Osteoblast (primary cell): Measurements from ENCODE around the gene ZCCHC18. TPM values are rescaled to one million over a fixed set of nuclear protein-coding genes. Genes with fewer than 3 reads are reported as not detected.

Source experiments
- DNase-seq: peaks from one replicate; pipeline ENCODE4 v3.0.0; 2011; ENCODE audit warnings: low spot score, mixed read lengths; ENCODE audit not compliant: insufficient read length; ENCODE audit errors: missing footprints
- H2AFZ ChIP-seq: 2 replicates; pipeline ENCODE4 v1.6.0; 2011; ENCODE audit warnings: mild to moderate bottlenecking, low read length
- H3K27ac ChIP-seq: 2 replicates; pipeline ENCODE4 v1.5.1; 2011; ENCODE audit warnings: mild to moderate bottlenecking, low read depth, low read length, moderate library complexity
- H3K27me3 ChIP-seq: 2 replicates; pipeline ENCODE4 v1.6.0; 2012; ENCODE audit warnings: mild to moderate bottlenecking, control low read depth, inconsistent platforms, low read length, moderate library complexity; ENCODE audit not compliant: insufficient read depth
- H3K36me3 ChIP-seq: 2 replicates; pipeline ENCODE4 v1.5.1; 2011; ENCODE audit warnings: mild to moderate bottlenecking, low read length, control low read depth, moderate library complexity; ENCODE audit not compliant: insufficient read depth
- H3K4me1 ChIP-seq: 2 replicates; pipeline ENCODE4 v1.5.1; 2011; ENCODE audit warnings: mild to moderate bottlenecking, low read length, control low read depth, moderate library complexity; ENCODE audit not compliant: insufficient read depth
- H3K4me2 ChIP-seq: 2 replicates; pipeline ENCODE4 v1.6.0; 2011; ENCODE audit warnings: mild to moderate bottlenecking, low read length; ENCODE audit not compliant: insufficient read depth
- H3K4me3 ChIP-seq: fragments of 200-600 bp; sonication (generic); 3 replicates; pipeline ENCODE4 v1.5.1; 2012; ENCODE audit warnings: mild to moderate bottlenecking, low read length, inconsistent platforms; ENCODE audit not compliant: insufficient read depth
- H3K79me2 ChIP-seq: 2 replicates; pipeline ENCODE4 v1.6.0; 2012; ENCODE audit warnings: mild to moderate bottlenecking, low read length, control low read depth, inconsistent platforms; ENCODE audit not compliant: insufficient read depth
- H3K9me3 ChIP-seq: 2 replicates; pipeline ENCODE4 v1.5.1; 2011; ENCODE audit warnings: low read depth, low read length, control low read depth
- H4K20me1 ChIP-seq: 2 replicates; pipeline ENCODE4 v1.6.0; 2012; ENCODE audit warnings: mild to moderate bottlenecking, low read length, control low read depth; ENCODE audit not compliant: insufficient read depth
- total RNA-seq: library from RNA; depleted of rRNA; stranded (reverse); fragments of >200 nt; gene quantifications from 2 replicates; pipeline ENCODE4 v1.2.3, GENCODE V29; 2012
- TF ChIP-seq, protein P1 (sequence below): IDR thresholded peaks from 2 replicates; pipeline ENCODE4 v1.5.1; 2011; ENCODE audit warnings: mild to moderate bottlenecking, low read depth, low read length, moderate library complexity; ENCODE audit errors: extremely low read depth

Gene ZCCHC18
- total RNA-seq, 1 donor: 1.1 TPM

DNA sequence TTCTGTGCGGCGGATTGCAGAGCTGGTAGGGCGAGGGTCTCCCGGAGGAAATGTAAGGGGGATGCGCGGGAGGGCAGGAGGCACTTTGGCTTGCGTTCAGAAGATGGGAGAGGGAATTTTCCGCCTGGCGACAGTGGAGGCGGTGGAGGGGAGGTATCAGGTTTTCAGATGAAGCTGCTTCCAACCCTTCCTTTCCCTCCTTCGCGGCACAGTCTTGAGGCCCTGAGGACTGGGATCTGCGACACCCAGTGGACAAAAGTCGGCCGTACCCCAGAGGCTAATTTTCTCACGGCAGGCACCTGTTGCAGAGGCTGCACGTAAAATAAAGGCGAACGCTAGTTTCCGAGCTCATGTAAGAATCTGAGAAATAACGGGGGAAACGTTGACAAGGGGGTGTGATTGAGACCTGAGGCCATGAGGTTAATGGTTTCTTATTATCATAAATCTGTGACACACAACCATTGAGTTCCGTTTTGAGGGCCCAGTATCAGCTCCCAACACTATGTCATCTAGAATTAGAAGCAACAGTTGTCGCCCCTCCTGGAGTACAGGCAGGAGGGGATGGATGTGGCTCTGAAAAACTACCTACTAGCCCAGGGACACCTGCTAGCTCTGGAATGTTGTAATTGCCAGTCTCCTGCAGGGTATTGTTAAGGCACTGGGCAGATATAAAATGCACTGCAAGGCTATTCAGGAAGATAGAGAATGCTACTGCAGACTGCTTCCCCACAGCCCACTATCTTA is 1.1 kb downstream of the ZCCHC18 start:
- no peak overlapping the region for H3K27ac ChIP-seq
- DNase-seq: peak; percentile 67

DNA sequence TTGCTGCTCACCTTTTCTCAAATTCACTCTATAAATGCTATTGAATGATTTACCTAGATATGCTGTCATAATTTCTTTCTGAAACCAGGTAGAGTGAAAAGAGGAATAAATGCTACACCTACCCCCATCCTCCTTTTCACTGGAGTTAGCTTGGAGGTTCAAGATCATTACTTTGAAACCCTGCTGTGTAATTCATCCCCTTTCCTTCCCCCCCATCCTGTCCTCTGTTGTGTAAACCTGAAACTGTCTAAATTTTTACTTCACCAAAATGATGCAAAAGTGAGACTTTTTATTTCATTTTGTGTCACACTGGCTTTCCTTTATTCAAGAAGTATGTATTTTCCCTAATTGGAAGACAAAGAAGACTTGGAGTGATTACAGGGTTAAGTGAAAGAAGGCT is 5.4 kb downstream of the ZCCHC18 start:
- no peaks in the 10 kb centered on the region for H4K20me1 ChIP-seq
- no peak overlapping the region for H3K4me3 ChIP-seq
- no peaks in the 10 kb centered on the region for H3K36me3 ChIP-seq
- H3K27me3 ChIP-seq: peaks cover 22% of the 10 kb centered on the region
- TF ChIP-seq, protein P1, sequence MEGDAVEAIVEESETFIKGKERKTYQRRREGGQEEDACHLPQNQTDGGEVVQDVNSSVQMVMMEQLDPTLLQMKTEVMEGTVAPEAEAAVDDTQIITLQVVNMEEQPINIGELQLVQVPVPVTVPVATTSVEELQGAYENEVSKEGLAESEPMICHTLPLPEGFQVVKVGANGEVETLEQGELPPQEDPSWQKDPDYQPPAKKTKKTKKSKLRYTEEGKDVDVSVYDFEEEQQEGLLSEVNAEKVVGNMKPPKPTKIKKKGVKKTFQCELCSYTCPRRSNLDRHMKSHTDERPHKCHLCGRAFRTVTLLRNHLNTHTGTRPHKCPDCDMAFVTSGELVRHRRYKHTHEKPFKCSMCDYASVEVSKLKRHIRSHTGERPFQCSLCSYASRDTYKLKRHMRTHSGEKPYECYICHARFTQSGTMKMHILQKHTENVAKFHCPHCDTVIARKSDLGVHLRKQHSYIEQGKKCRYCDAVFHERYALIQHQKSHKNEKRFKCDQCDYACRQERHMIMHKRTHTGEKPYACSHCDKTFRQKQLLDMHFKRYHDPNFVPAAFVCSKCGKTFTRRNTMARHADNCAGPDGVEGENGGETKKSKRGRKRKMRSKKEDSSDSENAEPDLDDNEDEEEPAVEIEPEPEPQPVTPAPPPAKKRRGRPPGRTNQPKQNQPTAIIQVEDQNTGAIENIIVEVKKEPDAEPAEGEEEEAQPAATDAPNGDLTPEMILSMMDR: no peak
- H3K4me2 ChIP-seq: no peak overlapping the region
- H3K79me2 ChIP-seq: no peaks in the 10 kb centered on the region
- H3K4me1 ChIP-seq: no peaks in the 10 kb centered on the region
- no peak for DNase-seq
- H2AFZ ChIP-seq: no peak overlapping the region
- no peak overlapping the region for H3K27ac ChIP-seq
- no peaks in the 10 kb centered on the region for H3K9me3 ChIP-seq

More for the DNA sequence above, 1.1 kb downstream of the ZCCHC18 start:
- no peaks in the 10 kb centered on the region for H3K36me3 ChIP-seq
- H3K27me3 ChIP-seq: peaks cover 45% of the 10 kb centered on the region
- peak overlapping the region; percentile 74 for H3K4me3 ChIP-seq
- H4K20me1 ChIP-seq: no peaks in the 10 kb centered on the region
- TF ChIP-seq, protein P1: peak; percentile 41
- peak overlapping the region; percentile 77 for H3K4me2 ChIP-seq
- no peaks in the 10 kb centered on the region for H3K9me3 ChIP-seq
- no peaks in the 10 kb centered on the region for H3K4me1 ChIP-seq
- no peaks in the 10 kb centered on the region for H3K79me2 ChIP-seq
- peak overlapping the region; percentile 41 for H2AFZ ChIP-seq

DNA sequence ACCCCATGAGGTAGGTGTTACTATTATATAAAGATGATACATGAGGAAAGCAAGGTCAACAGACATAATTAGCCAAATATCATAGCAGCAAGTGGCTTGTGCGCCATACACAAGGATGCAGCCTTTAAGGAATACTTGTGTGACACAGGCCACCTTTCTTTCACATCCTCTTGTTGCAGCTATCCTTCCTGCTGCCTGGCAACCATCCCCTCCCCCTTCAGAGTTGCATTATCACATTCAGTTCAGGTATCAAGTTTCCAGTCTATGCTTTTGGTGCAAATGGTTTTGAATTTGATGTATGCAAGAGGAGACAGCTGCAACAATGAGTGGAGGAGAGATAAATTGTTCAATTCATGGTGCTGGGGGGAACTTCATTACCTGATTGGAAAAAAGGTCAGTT is 6.4 kb downstream of the ZCCHC18 start:
- DNase-seq: no peak
- Histone ChIP-seq H3K9me3 (no peaks in the 10 kb centered on the region), H3K27me3 (peaks cover 22% of the 10 kb centered on the region)

DNA sequence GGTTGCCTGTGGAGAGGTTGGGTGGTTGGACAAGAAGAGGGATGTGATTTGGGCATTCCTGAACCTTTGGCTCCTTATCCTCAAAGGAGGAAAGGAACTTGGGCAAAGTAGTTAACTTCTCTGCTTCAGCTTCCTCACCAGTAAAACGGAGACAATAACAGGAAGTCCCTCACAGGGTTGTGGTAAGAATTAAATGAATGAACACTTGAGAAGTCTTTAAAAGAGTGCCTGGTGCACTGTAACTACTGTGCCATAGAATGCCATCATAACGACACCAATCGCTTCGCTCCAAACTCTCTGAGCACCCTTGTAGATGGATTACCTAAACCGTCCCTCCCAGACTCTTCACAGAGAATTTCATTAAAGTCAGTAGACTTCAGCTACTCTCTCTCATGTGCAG is 10.5 kb downstream of the ZCCHC18 start:
- DNase-seq: no peak
- no peaks in the 10 kb centered on the region for H4K20me1 ChIP-seq
- no peak overlapping the region for H3K4me3 ChIP-seq
- no peaks in the 10 kb centered on the region for H3K36me3 ChIP-seq
- TF ChIP-seq, protein P1: no peak
- no peaks in the 10 kb centered on the region for H3K9me3 ChIP-seq
- H3K27me3 ChIP-seq: peaks cover 9% of the 10 kb centered on the region
- no peak overlapping the region for H3K27ac ChIP-seq
- H3K4me2 ChIP-seq: no peak overlapping the region
- no peak overlapping the region for H2AFZ ChIP-seq
- no peaks in the 10 kb centered on the region for H3K4me1 ChIP-seq
- H3K79me2 ChIP-seq: no peaks in the 10 kb centered on the region

More for the DNA sequence above, 6.4 kb downstream of the ZCCHC18 start:
- H3K27ac ChIP-seq: no peak overlapping the region
- no peaks in the 10 kb centered on the region for H4K20me1 ChIP-seq
- TF ChIP-seq, protein P1: no peak
- no peak overlapping the region for H3K4me3 ChIP-seq
- H3K4me1 ChIP-seq: no peaks in the 10 kb centered on the region
- no peaks in the 10 kb centered on the region for H3K79me2 ChIP-seq
- H2AFZ ChIP-seq: no peak overlapping the region
- no peaks in the 10 kb centered on the region for H3K36me3 ChIP-seq
- H3K4me2 ChIP-seq: no peak overlapping the region
